GM21576 (cell line): ENCODE data around the gene BUD31.
"Not testable (repeated sequence)": the region's sequence is repeated elsewhere in the genome, so short reads cannot be mapped to it uniquely, and the experiment has no call there.

Experiments
- ATAC-seq: cut with Tn5 transposase; IDR thresholded peaks from one replicate; pipeline ENCODE4 v1.9.1; 2021; ENCODE audit warnings: mild to moderate bottlenecking, moderate library complexity; ENCODE audit not compliant: unreplicated experiment

BUD31 gene

GRCh38 chr7:99397297-99397983, 11.3 kb upstream of the BUD31 start:
- no peak for ATAC-seq

- ATAC-seq = no peak
Measured at GRCh38 chr7:99398891-99399445, 9.8 kb upstream of the BUD31 start.

- no peak for ATAC-seq
Measured at GRCh38 chr7:99399597-99399996, 9.2 kb upstream of the BUD31 start.

GRCh38 chr7:99402854-99403253, 5.9 kb upstream of the BUD31 start:
- ATAC-seq = no peak

GRCh38 chr7:99403764-99404163, 5.0 kb upstream of the BUD31 start:
- ATAC-seq = no peak

- ATAC-seq = no peak
Measured at GRCh38 chr7:99404235-99404976, 4.4 kb upstream of the BUD31 start.

- no peak for ATAC-seq
Measured at GRCh38 chr7:99404977-99405320, 3.8 kb upstream of the BUD31 start.

- ATAC-seq = no peak
Measured at GRCh38 chr7:99406557-99406956, 2.2 kb upstream of the BUD31 start.

GRCh38 chr7:99407872-99408378, 844 bp upstream of the BUD31 start:
- ATAC-seq = no peak

GRCh38 chr7:99409192-99409572, 413 bp downstream of the BUD31 start:
- ATAC-seq = no peak

GRCh38 chr7:99409806-99410205, 1.0 kb downstream of the BUD31 start:
- no peak for ATAC-seq

- no peak for ATAC-seq
Measured at GRCh38 chr7:99410635-99411034, 1.9 kb downstream of the BUD31 start.

GRCh38 chr7:99415513-99416127, 6.9 kb downstream of the BUD31 start:
- ATAC-seq = not testable (repeated sequence)

GRCh38 chr7:99418260-99418659, 9.5 kb downstream of the BUD31 start:
- no peak for ATAC-seq

GRCh38 chr7:99419323-99420021, 10.7 kb downstream of the BUD31 start:
- no peak for ATAC-seq

GRCh38 chr7:99420213-99420612, 11.4 kb downstream of the BUD31 start:
- ATAC-seq = no peak

- ATAC-seq = no peak
Measured at GRCh38 chr7:99420986-99421385, 12.2 kb downstream of the BUD31 start.

- ATAC-seq = no peak
Measured at GRCh38 chr7:99422186-99422585, 13.4 kb downstream of the BUD31 start.

- ATAC-seq = no peak
Measured at GRCh38 chr7:99422625-99423024, 13.9 kb downstream of the BUD31 start.

GRCh38 chr7:99424932-99425730, 16.4 kb downstream of the BUD31 start:
- ATAC-seq = no peak
